H9 (cell line): Measurements from ENCODE around the gene JAKMIP1. TPM values are rescaled to one million over a fixed set of nuclear protein-coding genes. Genes with fewer than 3 reads are reported as not detected.

ENCODE experiments used
- DNase-seq: peaks from one replicate; pipeline ENCODE4 v3.0.0-alpha.2; 2017
- H2AFZ ChIP-seq: one replicate; pipeline ENCODE4 v1.6.1; 2013; ENCODE audit warnings: mild to moderate bottlenecking, low read length, control low read depth, moderate library complexity
- H2AK5ac ChIP-seq: 2 replicates; pipeline ENCODE4 v1.6.1; 2013; ENCODE audit warnings: low read length, control low read depth, mixed read lengths; ENCODE audit not compliant: insufficient read length
- H2BK120ac ChIP-seq: one replicate; pipeline ENCODE4 v1.6.1; 2013; ENCODE audit warnings: low read depth, mild to moderate bottlenecking, low read length, control low read depth, inconsistent platforms; ENCODE audit not compliant: poor library complexity, severe bottlenecking
- H2BK12ac ChIP-seq: 2 replicates; pipeline ENCODE4 v1.6.1; 2013; ENCODE audit warnings: low read length, control low read depth, mixed read lengths, low read depth; ENCODE audit not compliant: insufficient read length
- H2BK15ac ChIP-seq: 2 replicates; pipeline ENCODE4 v1.6.1; 2013; ENCODE audit warnings: low read depth, low read length, control low read depth
- H2BK20ac ChIP-seq: one replicate; pipeline ENCODE4 v1.6.1; 2013; ENCODE audit warnings: low read depth, mild to moderate bottlenecking, low read length, control low read depth, inconsistent platforms; ENCODE audit not compliant: poor library complexity, severe bottlenecking
- H2BK5ac ChIP-seq: 2 replicates; pipeline ENCODE4 v1.6.1; 2013; ENCODE audit warnings: low read length, control low read depth, mixed read lengths; ENCODE audit not compliant: insufficient read length
- H3K14ac ChIP-seq: 2 replicates; pipeline ENCODE4 v1.6.1; 2013; ENCODE audit warnings: low read length, control low read depth; ENCODE audit not compliant: insufficient read depth
- H3K18ac ChIP-seq: 2 replicates; pipeline ENCODE4 v1.6.1; 2013; ENCODE audit warnings: low read depth, mild to moderate bottlenecking, mixed read lengths, low read length, control low read depth; ENCODE audit not compliant: insufficient read length
- H3K23ac ChIP-seq: 2 replicates; pipeline ENCODE4 v1.6.1; 2013; ENCODE audit warnings: low read length, control low read depth, mixed read lengths, low read depth; ENCODE audit not compliant: insufficient read length
- H3K23me2 ChIP-seq: 2 replicates; pipeline ENCODE4 v1.6.1; 2013; ENCODE audit warnings: low read depth, mild to moderate bottlenecking, mixed read lengths, low read length, control low read depth; ENCODE audit not compliant: insufficient read length, poor library complexity, severe bottlenecking
- H3K27ac ChIP-seq: 2 replicates; pipeline ENCODE4 v1.5.1; 2013; ENCODE audit warnings: low read length, control low read depth, mixed read lengths, low read depth; ENCODE audit not compliant: insufficient read length
- H3K27me3 ChIP-seq: 2 replicates; pipeline ENCODE4 v1.6.1; 2013; ENCODE audit warnings: low read length, control low read depth, inconsistent platforms; ENCODE audit not compliant: insufficient read depth
- H3K4ac ChIP-seq: 2 replicates; pipeline ENCODE4 v1.6.1; 2013; ENCODE audit warnings: low read depth, mild to moderate bottlenecking, control low read depth, inconsistent platforms, low read length, moderate library complexity
- H3K4me1 ChIP-seq: 2 replicates; pipeline ENCODE4 v1.6.1; 2013; ENCODE audit warnings: low read length, control low read depth, inconsistent platforms; ENCODE audit not compliant: insufficient read depth
- H3K4me2 ChIP-seq: 2 replicates; pipeline ENCODE4 v1.6.1; 2013; ENCODE audit warnings: low read length, control low read depth, mixed read lengths; ENCODE audit not compliant: insufficient read length, insufficient read depth
- H3K56ac ChIP-seq: 2 replicates; pipeline ENCODE4 v1.6.1; 2013; ENCODE audit warnings: low read depth, mild to moderate bottlenecking, mixed read lengths, low read length, control low read depth; ENCODE audit not compliant: insufficient read length
- H3K79me1 ChIP-seq: 2 replicates; pipeline ENCODE4 v1.6.1; 2013; ENCODE audit warnings: low read depth, mild to moderate bottlenecking, moderate library complexity, low read length, control low read depth, inconsistent platforms; ENCODE audit not compliant: insufficient read depth, poor library complexity, severe bottlenecking
- H3K79me2 ChIP-seq: 2 replicates; pipeline ENCODE4 v1.6.1; 2013; ENCODE audit warnings: low read length, control low read depth, inconsistent platforms; ENCODE audit not compliant: insufficient read depth
- H3K9ac ChIP-seq: 2 replicates; pipeline ENCODE4 v1.6.1; 2013; ENCODE audit warnings: low read length, control low read depth, mixed read lengths; ENCODE audit not compliant: insufficient read length; ENCODE audit errors: extremely low read depth
- H3K9me3 ChIP-seq: one replicate; pipeline ENCODE4 v1.6.1; 2013; ENCODE audit warnings: low read depth, low read length, inconsistent platforms; ENCODE audit not compliant: control insufficient read depth
- H3T11ph ChIP-seq: one replicate; pipeline ENCODE4 v1.6.1; 2013; ENCODE audit warnings: mild to moderate bottlenecking, low read length, control low read depth, inconsistent platforms
- H4K20me1 ChIP-seq: one replicate; pipeline ENCODE4 v1.6.1; 2013; ENCODE audit not compliant: control insufficient read depth, insufficient read length, insufficient read depth
- H4K5ac ChIP-seq: 2 replicates; pipeline ENCODE4 v1.6.1; 2013; ENCODE audit warnings: low read depth, mild to moderate bottlenecking, mixed read lengths, low read length, control low read depth; ENCODE audit not compliant: insufficient read length
- H4K8ac ChIP-seq: replicated peaks from 2 replicates; pipeline ENCODE4 v1.6.1; 2013; ENCODE audit warnings: low read length, control low read depth, mixed read lengths, low read depth; ENCODE audit not compliant: insufficient read length
- H4K91ac ChIP-seq: 2 replicates; pipeline ENCODE4 v1.6.1; 2013; ENCODE audit warnings: low read depth, mild to moderate bottlenecking, moderate library complexity, mixed read lengths, low read length, control low read depth; ENCODE audit not compliant: insufficient read length
- H3K27ac Mint-ChIP-seq, 3 experiments: 2 replicates in 2 of 3; 3 replicates in 1 of 3; pipeline ENCODE4 v1.8.0; 2020 to 2021; ENCODE audit warnings: mixed read lengths in 3 of 3, mild to moderate bottlenecking in 1 of 3, moderate library complexity in 1 of 3
- H3K27me3 Mint-ChIP-seq: 2 replicates; pipeline ENCODE4 v1.8.0; 2021; ENCODE audit warnings: low read depth, mild to moderate bottlenecking, moderate library complexity, mixed read lengths
- H3K36me3 Mint-ChIP-seq, 3 experiments: 2 replicates in 2 of 3; 3 replicates in 1 of 3; pipeline ENCODE4 v1.8.0; 2020 to 2021; ENCODE audit warnings: low read depth in 3 of 3, mixed read lengths in 3 of 3; ENCODE audit not compliant: insufficient read depth in 1 of 3
- H3K4me1 Mint-ChIP-seq, 2 experiments: 2 replicates each; pipeline ENCODE4 v1.8.0; 2020; ENCODE audit warnings: mixed read lengths in 2 of 2
- H3K4me3 Mint-ChIP-seq, 2 experiments: 2 replicates in 1 of 2; 3 replicates in 1 of 2; pipeline ENCODE4 v1.8.0; 2020 to 2021; ENCODE audit warnings: mild to moderate bottlenecking in 2 of 2, mixed read lengths in 2 of 2, moderate library complexity in 1 of 2
- H3K9me3 Mint-ChIP-seq, 2 experiments: 2 replicates in 1 of 2; 3 replicates in 1 of 2; pipeline ENCODE4 v1.8.0; 2020; ENCODE audit warnings: mild to moderate bottlenecking in 2 of 2, mixed read lengths in 2 of 2, moderate library complexity in 1 of 2
- WGBS: extraction: QIAGEN DNeasy Blood & Tissue Kit; methylation state at CpG from one replicate; pipeline ENCODE4 v1.1.7; 2013; ENCODE audit warnings: missing lambda C conversion rate, low lambda C conversion rate, mixed read lengths; ENCODE audit not compliant: insufficient read length; ENCODE audit errors: extremely low coverage; 5-methylcytosine and 5-hydroxymethylcytosine counted together
- total RNA-seq: library from RNA; stranded (reverse); gene quantifications from 2 replicates; pipeline ENCODE4 v1.2.1, GENCODE V29; 2021
- TF ChIP-seq, protein P1 (sequence below): fragments of 200-600 bp; sonication (generic); conservative IDR thresholded peaks from 3 replicates; pipeline ENCODE4 v1.8.0; 2021; ENCODE audit warnings: antibody characterized with exemption, mild to moderate bottlenecking

JAKMIP1 gene
- total RNA-seq, 1 experiment from 2014 or later, result 1.5 TPM

DNA sequence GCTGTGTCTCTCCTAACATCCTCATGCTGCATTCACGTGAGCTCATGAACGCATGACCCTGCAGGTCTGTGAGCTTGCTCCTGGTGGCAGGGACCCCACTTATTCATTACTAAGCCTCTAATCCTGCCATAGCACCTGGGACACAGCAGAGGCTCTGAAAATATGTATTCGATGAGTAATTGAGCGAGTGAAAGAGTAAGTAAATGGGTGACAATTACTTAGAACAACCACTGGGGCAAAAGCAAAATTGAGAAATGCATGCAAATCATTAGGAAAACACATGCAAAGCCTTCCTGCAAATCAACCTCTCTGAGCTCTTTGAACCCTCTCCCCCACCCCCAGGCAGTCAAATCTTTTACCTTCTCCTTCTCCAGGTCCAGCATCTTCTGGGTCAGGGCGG, 158.5 kb downstream of the JAKMIP1 start:
- H3K18ac ChIP-seq, result no peak overlapping the region
- H3K4me1 ChIP-seq, result no peaks in the 10 kb centered on the region
- no peak overlapping the region for H4K5ac ChIP-seq
- H3K4me2 ChIP-seq, result no peak overlapping the region
- no peaks in the 10 kb centered on the region for H3K27me3 ChIP-seq
- H3K79me1 ChIP-seq, result no peaks in the 10 kb centered on the region
- H3K4me1 Mint-ChIP-seq, result peaks cover 0 to 3% of the 10 kb centered on the region in 2 experiments; a peak in 2 of 4 replicates
- H2AFZ ChIP-seq, result no peak overlapping the region
- no peak overlapping the region for H3K9ac ChIP-seq
- H3K79me2 ChIP-seq, result no peaks in the 10 kb centered on the region; the same call in 1 of the 2 replicates
- H3K14ac ChIP-seq, result no peak overlapping the region
- no peak overlapping the region for H3K4me3 Mint-ChIP-seq
- no peaks in the 10 kb centered on the region for H3K23me2 ChIP-seq
- no peaks in the 10 kb centered on the region for H3K9me3 ChIP-seq
- H3K23ac ChIP-seq, result no peak overlapping the region
- H3K4ac ChIP-seq, result no peak overlapping the region
- peaks cover 2% of the 10 kb centered on the region for H3K27me3 Mint-ChIP-seq
- H3K56ac ChIP-seq, result no peak overlapping the region
- H3K36me3 Mint-ChIP-seq, result no peaks in the 10 kb centered on the region
- WGBS, result no CpG with 5 or more reads among the region's 5 CpGs
- H3T11ph ChIP-seq, result no peak overlapping the region
- no peaks in the 10 kb centered on the region for H4K20me1 ChIP-seq
- TF ChIP-seq, protein P1, sequence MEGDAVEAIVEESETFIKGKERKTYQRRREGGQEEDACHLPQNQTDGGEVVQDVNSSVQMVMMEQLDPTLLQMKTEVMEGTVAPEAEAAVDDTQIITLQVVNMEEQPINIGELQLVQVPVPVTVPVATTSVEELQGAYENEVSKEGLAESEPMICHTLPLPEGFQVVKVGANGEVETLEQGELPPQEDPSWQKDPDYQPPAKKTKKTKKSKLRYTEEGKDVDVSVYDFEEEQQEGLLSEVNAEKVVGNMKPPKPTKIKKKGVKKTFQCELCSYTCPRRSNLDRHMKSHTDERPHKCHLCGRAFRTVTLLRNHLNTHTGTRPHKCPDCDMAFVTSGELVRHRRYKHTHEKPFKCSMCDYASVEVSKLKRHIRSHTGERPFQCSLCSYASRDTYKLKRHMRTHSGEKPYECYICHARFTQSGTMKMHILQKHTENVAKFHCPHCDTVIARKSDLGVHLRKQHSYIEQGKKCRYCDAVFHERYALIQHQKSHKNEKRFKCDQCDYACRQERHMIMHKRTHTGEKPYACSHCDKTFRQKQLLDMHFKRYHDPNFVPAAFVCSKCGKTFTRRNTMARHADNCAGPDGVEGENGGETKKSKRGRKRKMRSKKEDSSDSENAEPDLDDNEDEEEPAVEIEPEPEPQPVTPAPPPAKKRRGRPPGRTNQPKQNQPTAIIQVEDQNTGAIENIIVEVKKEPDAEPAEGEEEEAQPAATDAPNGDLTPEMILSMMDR, result no peak
- H2BK20ac ChIP-seq, result no peak overlapping the region
- H2BK5ac ChIP-seq, result no peak overlapping the region
- no peak overlapping the region for H2BK120ac ChIP-seq
- no peak overlapping the region for H4K91ac ChIP-seq
- H4K8ac ChIP-seq, result no peak overlapping the region
- H2BK12ac ChIP-seq, result no peak overlapping the region
- no peak overlapping the region for H3K27ac Mint-ChIP-seq
- H3K9me3 Mint-ChIP-seq, result no peaks in the 10 kb centered on the region
- no peak overlapping the region for H2BK15ac ChIP-seq
- no peak for DNase-seq
- H3K27ac ChIP-seq, result no peak overlapping the region
- H2AK5ac ChIP-seq, result no peak overlapping the region
